IMR-90 (cell line): Measurements from ENCODE around the gene OCIAD1. TPM values are rescaled to one million over a fixed set of nuclear protein-coding genes. Genes with fewer than 3 reads are reported as not detected.
"Not testable (repeated sequence)": the region's sequence is repeated elsewhere in the genome, so short reads cannot be mapped to it uniquely, and the experiment has no call there.

Source experiments
- ATAC-seq: fragments of 200-7000 bp; cut with Tn5 transposase; 2 replicates; pipeline ENCODE4 v1.9.1; 2020; ENCODE audit warnings: low read depth, mild to moderate bottlenecking, moderate library complexity
- BruUV-seq: library from RNA; stranded (reverse); fragments of 400-500 nt; replicated peaks from 2 replicates; lab custom pipeline; 2021; lab: Mats Ljungman, UMichigan
- CTCF ChIA-PET: fragments of 300-600 bp; formaldehyde crosslinking; extraction: SDS; loops from one replicate; lab custom pipeline; 2021; ENCODE audit warnings: antibody characterized with exemption; lab: Yijun Ruan, JAX
- POLR2A ChIA-PET: fragments of 300-600 bp; sonication (Branson Sonifier 250); formaldehyde crosslinking; loops from one replicate; lab custom pipeline; 2022; ENCODE audit warnings: antibody characterized with exemption; ENCODE audit not compliant: unreplicated experiment; lab: Charles Lee
- DNase-seq: peaks from one replicate; pipeline ENCODE4 v3.0.0; 2013
- H2AFZ ChIP-seq: replicated peaks from 2 replicates; pipeline ENCODE3; 2013; ENCODE audit warnings: low read length, mild to moderate bottlenecking; ENCODE audit not compliant: poor library complexity
- H2AK5ac ChIP-seq: 2 replicates; pipeline ENCODE4 v1.6.1; 2013; ENCODE audit warnings: low read depth, low read length, inconsistent platforms
- H2AK9ac ChIP-seq: replicated peaks from 2 replicates; pipeline ENCODE3; 2013; ENCODE audit warnings: mild to moderate bottlenecking, low read depth, low read length, moderate library complexity; ENCODE audit not compliant: poor library complexity
- H2BK120ac ChIP-seq: 2 replicates; pipeline ENCODE4 v1.6.1; 2013; ENCODE audit warnings: low read depth, low read length, inconsistent platforms
- H2BK15ac ChIP-seq: 3 replicates; pipeline ENCODE4 v1.6.1; 2013; ENCODE audit warnings: low read depth, low read length, inconsistent platforms
- H2BK20ac ChIP-seq: 2 replicates; pipeline ENCODE4 v1.6.1; 2013; ENCODE audit warnings: low read depth, mild to moderate bottlenecking, inconsistent platforms, low read length, moderate library complexity
- H2BK5ac ChIP-seq: 2 replicates; pipeline ENCODE4 v1.6.1; 2013; ENCODE audit warnings: mild to moderate bottlenecking, low read depth, low read length, inconsistent platforms; ENCODE audit not compliant: poor library complexity, severe bottlenecking
- H3K14ac ChIP-seq: replicated peaks from 2 replicates; pipeline ENCODE4 v1.6.1; 2013; ENCODE audit warnings: low read depth, low read length, inconsistent platforms
- H3K18ac ChIP-seq: 2 replicates; pipeline ENCODE4 v1.6.1; 2013; ENCODE audit warnings: low read depth, low read length, control low read depth
- H3K23ac ChIP-seq: 2 replicates; pipeline ENCODE4 v1.6.1; 2013; ENCODE audit warnings: low read depth, low read length, inconsistent platforms
- H3K27ac ChIP-seq: 2 replicates; pipeline ENCODE4 v1.5.1; 2013; ENCODE audit warnings: mild to moderate bottlenecking, control low read depth, low read length; ENCODE audit not compliant: insufficient read depth
- H3K27me3 ChIP-seq: 2 replicates; pipeline ENCODE4 v1.6.1; 2013; ENCODE audit warnings: low read length; ENCODE audit not compliant: control insufficient read depth, insufficient read depth
- H3K36me3 ChIP-seq: 2 replicates; pipeline ENCODE4 v1.6.1; 2013; ENCODE audit warnings: low read length, mixed read lengths; ENCODE audit not compliant: control insufficient read depth, insufficient read depth
- H3K4ac ChIP-seq: 2 replicates; pipeline ENCODE4 v1.6.1; 2013; ENCODE audit warnings: low read depth, low read length, inconsistent platforms
- H3K4me1 ChIP-seq: 2 replicates; pipeline ENCODE4 v1.6.1; 2013; ENCODE audit warnings: low read length, mixed read lengths; ENCODE audit not compliant: control insufficient read depth, insufficient read depth
- H3K4me2 ChIP-seq: 2 replicates; pipeline ENCODE4 v1.6.1; 2013; ENCODE audit warnings: low read depth, mild to moderate bottlenecking, control low read depth, low read length, moderate library complexity
- H3K4me3 ChIP-seq: 2 replicates; pipeline ENCODE4 v1.5.1; 2013; ENCODE audit warnings: low read depth, mild to moderate bottlenecking, control low read depth, low read length, moderate library complexity; ENCODE audit not compliant: insufficient read depth
- H3K56ac ChIP-seq: 2 replicates; pipeline ENCODE4 v1.6.1; 2013; ENCODE audit warnings: low read length, inconsistent platforms; ENCODE audit not compliant: insufficient read depth; ENCODE audit errors: extremely low read depth
- H3K79me1 ChIP-seq, 2 experiments: 2 replicates each; pipeline ENCODE4 v1.6.1; 2013; ENCODE audit warnings: low read length in 2 of 2, inconsistent platforms in 1 of 2, low read depth in 1 of 2
- H3K9ac ChIP-seq: 2 replicates; pipeline ENCODE4 v1.6.1; 2013; ENCODE audit warnings: low read depth, low read length, control low read depth
- H3K9me1 ChIP-seq: 2 replicates; pipeline ENCODE4 v1.6.1; 2013; ENCODE audit warnings: low read length, inconsistent platforms; ENCODE audit not compliant: insufficient read depth
- H3K9me3 ChIP-seq: 2 replicates; pipeline ENCODE4 v1.6.1; 2013; ENCODE audit warnings: low read length; ENCODE audit not compliant: control insufficient read depth, insufficient read depth
- H4K20me1 ChIP-seq: 2 replicates; pipeline ENCODE4 v1.6.1; 2013; ENCODE audit warnings: low read length, inconsistent platforms; ENCODE audit not compliant: insufficient read depth
- H4K5ac ChIP-seq: 2 replicates; pipeline ENCODE4 v1.6.1; 2013; ENCODE audit warnings: mild to moderate bottlenecking, low read depth, low read length, control low read depth
- H4K8ac ChIP-seq, 2 experiments: 2 replicates each; pipeline ENCODE4 v1.6.1; 2013; ENCODE audit warnings: low read depth in 2 of 2, low read length in 2 of 2, control low read depth in 1 of 2, inconsistent platforms in 1 of 2
- H4K91ac ChIP-seq: 2 replicates; pipeline ENCODE4 v1.6.1; 2013; ENCODE audit warnings: low read depth, low read length, inconsistent platforms; ENCODE audit not compliant: insufficient read depth
- WGBS, 2 experiments: methylation state at CpG; one replicate each; pipeline versions ENCODE4 v1.1.5 to v1.1.7; 2013; ENCODE audit warnings: missing lambda C conversion rate in 2 of 2; ENCODE audit not compliant: insufficient read length in 1 of 2; ENCODE audit errors: extremely low coverage in 2 of 2; 5-methylcytosine and 5-hydroxymethylcytosine counted together
- dilution Hi-C: fragments of 300-500 bp; cut with HindIII; formaldehyde crosslinking; loops from one replicate; pipeline ENCODE4 v1.14.3; 2018; ENCODE audit warnings: low sequenced_read_pairs; ENCODE audit not compliant: unreplicated experiment
- in situ Hi-C: fragments of 300-500 bp; cut with MboI; formaldehyde crosslinking; loops from 3 replicates; pipeline ENCODE4 v1.14.3; 2019; ENCODE audit warnings: low sequenced_read_pairs, inconsistent platforms, mixed read lengths
- intact Hi-C: fragments of 100-400 bp; cut with micrococcal nuclease; formaldehyde crosslinking; loops from 2 replicates; pipeline ENCODE4 v1.10.0; 2022
- polyA plus RNA-seq, 3 experiments: library from polyadenylated mRNA; depleted of rRNA; stranded (reverse); fragments of >200 nt; gene quantifications; 2 replicates each; pipeline ENCODE4 v1.2.3, GENCODE V29; 2012; ENCODE audit warnings: low replicate concordance in 1 of 3
- total RNA-seq: library from RNA; depleted of rRNA; stranded (reverse); fragments of >200 nt; gene quantifications from 2 replicates; pipeline ENCODE4 v1.2.3, GENCODE V29; 2012

Gene OCIAD1
- total and polyA plus RNA-seq, 2 of the 4 experiments (the other 2 are of a cell fraction), result 86.9 to 112 TPM

DNA sequence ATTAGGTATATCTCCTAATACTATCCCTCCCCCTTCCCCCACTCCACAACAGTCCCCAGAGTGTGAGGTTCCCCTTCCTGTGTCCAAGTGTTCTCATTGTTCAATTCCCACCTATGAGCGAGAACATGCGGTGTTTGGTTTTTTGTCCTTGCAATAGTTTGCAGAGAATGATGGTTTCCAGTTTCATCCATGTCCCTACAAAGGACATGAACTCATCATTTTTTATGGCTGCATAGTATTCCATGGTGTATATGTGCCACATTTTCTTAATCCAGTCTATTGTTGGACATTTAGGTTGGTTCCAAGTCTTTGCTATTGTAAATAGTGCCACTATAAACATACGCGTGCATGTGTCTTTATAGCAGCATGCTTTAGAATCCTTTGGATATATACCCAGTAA lies 33.8 kb downstream of the OCIAD1 start:
- ATAC-seq, H3K9me3 ChIP-seq, H3K23ac ChIP-seq, H2BK15ac ChIP-seq, H3K4ac ChIP-seq, H3K9me1 ChIP-seq, H2BK120ac ChIP-seq, H2AK5ac ChIP-seq, in situ Hi-C loops, H3K27me3 ChIP-seq, POLR2A ChIA-PET, H3K18ac ChIP-seq, BruUV-seq, H3K9ac ChIP-seq, H3K27ac ChIP-seq, H2BK20ac ChIP-seq, H2BK5ac ChIP-seq, dilution Hi-C loops, H2AK9ac ChIP-seq, intact Hi-C loops, H2AFZ ChIP-seq, H4K5ac ChIP-seq, DNase-seq, H3K79me1 ChIP-seq, H3K36me3 ChIP-seq, H4K8ac ChIP-seq, H3K56ac ChIP-seq, CTCF ChIA-PET, H3K4me2 ChIP-seq, H3K14ac ChIP-seq, H4K20me1 ChIP-seq, H4K91ac ChIP-seq, H3K4me1 ChIP-seq, H3K4me3 ChIP-seq: not testable (repeated sequence)
- no CpG with 5 or more reads among the region's 4 CpGs for WGBS, 2 experiments
